Neural cell (in vitro differentiated cells): ENCODE measurements around the gene FSHR.

Experiments
- EZH2 ChIP-seq: fragments of 200-600, 300-800 bp; shearing (Covaris generic), sonication (generic); IDR thresholded peaks from 2 replicates; pipeline ENCODE4 v1.6.1; 2014; ENCODE audit warnings: antibody characterized with exemption, low read length, borderline replicate concordance, mild to moderate bottlenecking; ENCODE audit not compliant: insufficient read depth, poor library complexity, severe bottlenecking
- POLR2AphosphoS5 ChIP-seq: IDR thresholded peaks from 2 replicates; pipeline ENCODE4 v1.6.1; 2012
- SMC3 ChIP-seq: fragments of 450-650 bp; conservative IDR thresholded peaks from 2 replicates; pipeline ENCODE4 v1.6.1; 2014; ENCODE audit warnings: antibody characterized with exemption, mild to moderate bottlenecking, moderate library complexity; ENCODE audit not compliant: poor library complexity
- TAF1 ChIP-seq: IDR thresholded peaks from 2 replicates; pipeline ENCODE4 v1.6.1; 2012; ENCODE audit warnings: low read depth
- TF ChIP-seq, protein P1 (sequence below): fragments of 450-650 bp; IDR thresholded peaks from 2 replicates; pipeline ENCODE4 v1.5.1; 2014; ENCODE audit warnings: antibody characterized with exemption, mild to moderate bottlenecking, moderate library complexity; ENCODE audit not compliant: poor library complexity, severe bottlenecking

DNA sequence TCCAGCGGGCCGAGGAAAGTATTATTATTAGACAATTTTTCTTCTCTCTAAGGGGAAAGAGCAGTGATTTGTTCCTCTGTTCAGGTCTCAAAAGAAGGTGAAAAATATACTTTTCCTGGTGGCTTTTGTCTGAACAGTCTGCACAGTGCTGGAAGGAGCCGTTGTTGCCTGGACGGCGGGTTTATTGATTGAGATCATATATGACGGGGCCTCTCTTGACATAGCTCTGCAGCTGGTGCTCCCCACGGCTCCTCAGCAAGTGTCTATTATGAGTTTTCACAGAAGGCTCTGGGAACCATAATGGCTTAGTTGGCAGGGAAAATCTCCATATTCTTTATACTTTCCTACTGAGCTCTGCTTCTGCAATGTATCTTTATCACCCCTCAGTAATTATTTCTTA lies 42.9 kb downstream of the FSHR start:
- TF ChIP-seq, protein P1, sequence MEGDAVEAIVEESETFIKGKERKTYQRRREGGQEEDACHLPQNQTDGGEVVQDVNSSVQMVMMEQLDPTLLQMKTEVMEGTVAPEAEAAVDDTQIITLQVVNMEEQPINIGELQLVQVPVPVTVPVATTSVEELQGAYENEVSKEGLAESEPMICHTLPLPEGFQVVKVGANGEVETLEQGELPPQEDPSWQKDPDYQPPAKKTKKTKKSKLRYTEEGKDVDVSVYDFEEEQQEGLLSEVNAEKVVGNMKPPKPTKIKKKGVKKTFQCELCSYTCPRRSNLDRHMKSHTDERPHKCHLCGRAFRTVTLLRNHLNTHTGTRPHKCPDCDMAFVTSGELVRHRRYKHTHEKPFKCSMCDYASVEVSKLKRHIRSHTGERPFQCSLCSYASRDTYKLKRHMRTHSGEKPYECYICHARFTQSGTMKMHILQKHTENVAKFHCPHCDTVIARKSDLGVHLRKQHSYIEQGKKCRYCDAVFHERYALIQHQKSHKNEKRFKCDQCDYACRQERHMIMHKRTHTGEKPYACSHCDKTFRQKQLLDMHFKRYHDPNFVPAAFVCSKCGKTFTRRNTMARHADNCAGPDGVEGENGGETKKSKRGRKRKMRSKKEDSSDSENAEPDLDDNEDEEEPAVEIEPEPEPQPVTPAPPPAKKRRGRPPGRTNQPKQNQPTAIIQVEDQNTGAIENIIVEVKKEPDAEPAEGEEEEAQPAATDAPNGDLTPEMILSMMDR = no peak
- TF ChIP-seq TAF1 (no peak), EZH2 (no peak), POLR2AphosphoS5 (peak; percentile 11), SMC3 (no peak)
